Testis (tissue), 2 donors: ENCODE results near the gene AK1.

Experiments
- CTCF ChIP-seq, 3 experiments: fragments of 450-650 bp in 2 of 3; fragments of 200-600 bp in 1 of 3; sonication (generic) in 1 of 3; IDR thresholded peaks; one replicate each; pipeline ENCODE4 v1.5.1; 2016 to 2019; ENCODE audit warnings: antibody characterized with exemption in 3 of 3, mild to moderate bottlenecking in 2 of 3, moderate library complexity in 1 of 3
- POLR2A ChIP-seq: fragments of 450-650 bp; IDR thresholded peaks from one replicate; pipeline ENCODE4 v1.6.1; 2017; ENCODE audit warnings: antibody characterized with exemption, mild to moderate bottlenecking, moderate library complexity

DNA sequence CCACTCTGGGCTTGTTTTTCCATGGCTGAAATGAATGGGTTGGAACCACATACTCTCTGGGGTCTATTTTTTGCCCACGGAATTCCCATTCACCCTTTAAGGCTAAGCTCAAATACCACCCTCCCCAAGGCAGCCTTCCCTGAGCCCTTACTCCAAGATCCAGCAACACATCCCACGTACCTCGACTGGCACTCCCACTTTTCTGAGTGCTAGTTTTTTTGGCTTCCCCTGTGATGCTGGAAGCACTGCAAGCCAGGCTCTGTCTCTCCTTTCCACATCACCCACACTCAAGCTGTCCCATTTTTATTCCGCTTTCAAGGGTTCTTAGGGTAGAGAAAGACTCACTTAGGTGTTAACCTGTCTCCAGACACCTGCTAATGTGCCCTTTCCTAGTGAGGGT is 15.9 kb upstream of the AK1 start:
- TF ChIP-seq POLR2A (no peak), CTCF (IDR thresholded peaks at IDR 0.05) (no peak)
